Activated naive CD8-positive, alpha-beta T cell treated with anti-CD3 and anti-CD28 coated beads, Interleukin-2, amount 50 U/mL, for 24 hours (primary cell): ENCODE measurements around the gene DPEP3.
"Not testable (repeated sequence)": the region's sequence is repeated elsewhere in the genome, so short reads cannot be mapped to it uniquely, and the experiment has no call there.

Experiments
- ATAC-seq: fragments of 150-1000 bp; cut with Tn5 transposase; one replicate; pipeline ENCODE4 v1.10.0; 2021
- DNase-seq: peaks from one replicate; pipeline ENCODE4 v3.0.0; 2021
- H3K27ac Mint-ChIP-seq: one replicate; pipeline ENCODE4 v1.8.0; 2021; ENCODE audit warnings: mild to moderate bottlenecking, mixed read lengths
- H3K27me3 Mint-ChIP-seq: one replicate; pipeline ENCODE4 v1.8.0; 2021; ENCODE audit warnings: mixed read lengths
- H3K36me3 Mint-ChIP-seq: one replicate; pipeline ENCODE4 v1.8.0; 2021; ENCODE audit warnings: low read depth, mixed read lengths
- H3K4me1 Mint-ChIP-seq: one replicate; pipeline ENCODE4 v1.8.0; 2021; ENCODE audit warnings: mixed read lengths
- H3K4me3 Mint-ChIP-seq: one replicate; pipeline ENCODE4 v1.8.0; 2021; ENCODE audit warnings: mild to moderate bottlenecking, moderate library complexity, mixed read lengths
- H3K9me3 Mint-ChIP-seq: one replicate; pipeline ENCODE4 v1.8.0; 2021; ENCODE audit warnings: mixed read lengths

DPEP3 gene

GRCh38 chr16:67982011-67982696 is 1.9 kb upstream of the DPEP3 start:
- no peak for ATAC-seq
- Mint-ChIP-seq H3K4me3 (no peak overlapping the region), H3K9me3 (no peaks in the 10 kb centered on the region), H3K27ac (no peak overlapping the region), H3K36me3 (no peaks in the 10 kb centered on the region), H3K4me1 (peaks cover 28% of the 10 kb centered on the region), H3K27me3 (no peaks in the 10 kb centered on the region)
- DNase-seq = no peak

GRCh38 chr16:67977469-67978227 is 2.7 kb downstream of the DPEP3 start:
- Mint-ChIP-seq H3K4me1 (peaks cover 1% of the 10 kb centered on the region), H3K36me3 (no peaks in the 10 kb centered on the region), H3K9me3 (no peaks in the 10 kb centered on the region), H3K27ac (no peak overlapping the region), H3K27me3 (no peaks in the 10 kb centered on the region), H3K4me3 (no peak overlapping the region)
- no peak for DNase-seq
- no peak for ATAC-seq

DNA sequence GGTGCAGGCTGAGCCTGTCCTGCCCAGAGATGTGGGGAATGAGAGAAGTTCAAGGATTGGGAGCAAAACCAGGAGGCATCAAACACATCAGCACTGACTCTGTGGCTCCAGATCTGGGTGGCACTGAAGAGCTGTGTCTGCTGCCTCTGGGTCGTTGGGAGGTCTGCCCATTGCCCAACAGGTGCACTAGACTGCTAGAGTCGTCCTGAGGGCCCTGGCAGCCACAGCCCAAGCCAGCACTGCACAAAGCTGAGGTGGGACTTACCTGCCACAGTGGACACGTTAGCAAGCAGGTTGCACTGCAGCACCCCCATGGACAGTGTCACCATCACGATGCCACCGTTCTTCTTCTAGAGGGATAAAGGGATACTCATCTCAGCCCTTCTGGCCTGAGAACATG is 3.3 kb downstream of the DPEP3 start:
- no peak for DNase-seq
- H3K27ac Mint-ChIP-seq = no peak overlapping the region
- no peak overlapping the region for H3K4me3 Mint-ChIP-seq
- no peaks in the 10 kb centered on the region for H3K36me3 Mint-ChIP-seq
- no peak for ATAC-seq
- no peaks in the 10 kb centered on the region for H3K27me3 Mint-ChIP-seq
- peaks cover 1% of the 10 kb centered on the region for H3K4me1 Mint-ChIP-seq
- H3K9me3 Mint-ChIP-seq = no peaks in the 10 kb centered on the region

GRCh38 chr16:67976205-67976604 is 4.1 kb downstream of the DPEP3 start:
- Mint-ChIP-seq H3K4me3 (no peak overlapping the region), H3K9me3 (no peaks in the 10 kb centered on the region), H3K36me3 (no peaks in the 10 kb centered on the region), H3K27me3 (no peaks in the 10 kb centered on the region), H3K27ac (no peak overlapping the region), H3K4me1 (peaks cover 1% of the 10 kb centered on the region)
- ATAC-seq = no peak
- DNase-seq = no peak

DNA sequence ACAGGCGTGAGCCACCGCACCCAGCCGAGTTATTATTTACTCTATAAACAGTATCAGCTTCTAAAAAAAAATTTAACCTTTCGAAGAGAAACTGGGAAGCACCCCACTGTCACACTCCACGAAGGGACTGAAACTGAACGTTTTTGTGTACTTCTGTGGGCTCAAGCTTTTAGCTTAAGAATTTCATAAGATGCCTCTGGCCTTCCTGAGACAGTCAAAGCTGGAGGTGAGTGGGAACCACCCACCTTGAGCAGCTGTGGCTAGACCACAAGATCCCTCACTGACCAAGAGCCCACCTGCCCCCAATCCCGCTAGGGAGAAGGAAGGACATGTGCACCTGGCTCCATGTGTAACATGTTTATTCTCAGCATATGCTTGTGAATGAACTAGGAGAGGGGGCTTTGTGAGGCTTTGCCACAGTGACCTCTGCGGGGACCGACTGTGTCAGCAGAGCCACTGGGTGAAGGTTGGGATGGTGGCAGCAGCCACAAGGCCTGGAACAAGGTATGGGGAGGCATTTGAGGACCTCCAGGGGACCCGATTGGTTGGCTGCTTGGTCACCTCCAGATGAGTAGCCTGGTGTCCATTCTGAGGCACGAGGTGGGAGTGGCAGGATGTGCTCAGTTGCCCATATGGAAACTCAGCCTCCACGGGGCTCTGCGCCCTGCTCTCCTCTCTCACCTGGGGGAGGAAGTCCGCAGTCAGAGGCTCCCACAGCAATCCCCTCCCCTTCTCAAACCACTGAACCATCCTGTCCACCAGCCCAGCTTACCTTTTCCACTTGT is 4.8 kb downstream of the DPEP3 start:
- no peak overlapping the region for H3K4me3 Mint-ChIP-seq
- H3K36me3 Mint-ChIP-seq = no peaks in the 10 kb centered on the region
- peaks cover 1% of the 10 kb centered on the region for H3K4me1 Mint-ChIP-seq
- no peak overlapping the region for H3K27ac Mint-ChIP-seq
- ATAC-seq = no peak
- H3K27me3 Mint-ChIP-seq = no peaks in the 10 kb centered on the region
- DNase-seq = no peak
- H3K9me3 Mint-ChIP-seq = no peaks in the 10 kb centered on the region

- H3K27me3 Mint-ChIP-seq, H3K27ac Mint-ChIP-seq, H3K36me3 Mint-ChIP-seq, ATAC-seq, H3K4me3 Mint-ChIP-seq, H3K9me3 Mint-ChIP-seq, DNase-seq: not testable (repeated sequence)
- peaks cover 11% of the 10 kb centered on the region for H3K4me1 Mint-ChIP-seq
Measured at GRCh38 chr16:67972285-67972684, 8.0 kb downstream of the DPEP3 start.

DNA sequence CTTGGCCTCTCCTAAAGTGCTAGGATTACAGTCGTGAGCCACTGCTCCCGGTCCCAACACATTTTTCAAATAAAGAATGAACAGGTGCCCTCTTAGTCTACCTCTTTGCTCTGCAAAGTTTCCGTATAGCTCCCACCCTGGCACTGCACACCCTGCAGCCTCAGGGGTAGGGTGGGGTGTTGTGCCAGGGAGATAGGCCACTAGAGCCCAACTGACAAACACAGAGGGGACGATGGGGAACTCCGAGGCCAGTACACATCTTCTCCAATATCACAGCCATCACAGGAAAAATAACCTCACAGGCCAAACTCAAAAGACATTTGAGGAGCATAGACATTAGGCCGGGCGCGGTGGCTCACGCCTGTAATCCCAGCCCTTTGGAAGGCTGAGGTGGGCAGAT is 9.2 kb downstream of the DPEP3 start:
- Mint-ChIP-seq H3K27me3 (no peaks in the 10 kb centered on the region), H3K27ac (no peak overlapping the region), H3K36me3 (no peaks in the 10 kb centered on the region), H3K9me3 (no peaks in the 10 kb centered on the region), H3K4me3 (no peak overlapping the region), H3K4me1 (peaks cover 18% of the 10 kb centered on the region)
- DNase-seq (no peak), ATAC-seq (no peak)

DNA sequence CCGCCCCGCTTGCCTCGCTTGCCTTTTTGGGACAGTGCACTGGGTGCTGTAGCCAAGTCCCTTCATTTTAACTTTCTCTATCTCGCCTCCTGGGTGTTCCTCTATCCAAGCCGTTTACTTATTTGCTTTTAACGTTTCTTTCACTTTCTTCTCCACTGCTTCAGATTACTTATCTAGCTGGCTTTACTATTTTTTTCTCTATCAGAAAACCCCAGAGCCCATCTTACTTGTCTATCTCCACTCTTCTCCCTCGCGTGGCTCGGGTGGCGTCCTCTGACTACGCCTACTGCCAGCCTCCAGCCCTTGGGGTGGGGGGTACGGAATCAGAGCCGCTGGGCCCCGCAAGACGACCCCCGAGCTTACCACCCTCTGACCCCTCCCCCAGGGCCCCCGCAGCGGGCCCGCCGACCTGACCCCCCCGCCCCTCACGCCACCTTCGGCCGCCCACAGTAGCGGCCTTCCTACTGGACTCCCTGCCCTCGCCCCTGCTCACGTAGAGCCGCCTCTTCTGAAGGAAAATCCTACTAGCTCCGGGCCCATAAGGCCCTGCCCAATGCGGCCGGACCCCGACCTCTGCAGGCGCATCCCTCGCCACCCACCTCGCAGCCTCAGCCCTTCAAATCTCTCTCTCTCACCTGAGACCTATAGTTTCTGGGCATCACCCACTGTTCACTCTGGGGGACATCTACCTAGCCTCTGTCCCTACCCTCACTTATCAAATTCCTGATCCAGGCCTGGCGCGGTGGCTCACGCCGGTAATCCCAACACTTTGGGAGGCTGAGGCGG is 10.9 kb downstream of the DPEP3 start:
- no peaks in the 10 kb centered on the region for H3K36me3 Mint-ChIP-seq
- no peaks in the 10 kb centered on the region for H3K27me3 Mint-ChIP-seq
- DNase-seq (no peak), ATAC-seq (no peak)
- no peaks in the 10 kb centered on the region for H3K9me3 Mint-ChIP-seq
- peak overlapping the region; percentile 83 for H3K27ac Mint-ChIP-seq
- peak overlapping the region; percentile 95 for H3K4me3 Mint-ChIP-seq
- H3K4me1 Mint-ChIP-seq = peaks cover 20% of the 10 kb centered on the region

DNA sequence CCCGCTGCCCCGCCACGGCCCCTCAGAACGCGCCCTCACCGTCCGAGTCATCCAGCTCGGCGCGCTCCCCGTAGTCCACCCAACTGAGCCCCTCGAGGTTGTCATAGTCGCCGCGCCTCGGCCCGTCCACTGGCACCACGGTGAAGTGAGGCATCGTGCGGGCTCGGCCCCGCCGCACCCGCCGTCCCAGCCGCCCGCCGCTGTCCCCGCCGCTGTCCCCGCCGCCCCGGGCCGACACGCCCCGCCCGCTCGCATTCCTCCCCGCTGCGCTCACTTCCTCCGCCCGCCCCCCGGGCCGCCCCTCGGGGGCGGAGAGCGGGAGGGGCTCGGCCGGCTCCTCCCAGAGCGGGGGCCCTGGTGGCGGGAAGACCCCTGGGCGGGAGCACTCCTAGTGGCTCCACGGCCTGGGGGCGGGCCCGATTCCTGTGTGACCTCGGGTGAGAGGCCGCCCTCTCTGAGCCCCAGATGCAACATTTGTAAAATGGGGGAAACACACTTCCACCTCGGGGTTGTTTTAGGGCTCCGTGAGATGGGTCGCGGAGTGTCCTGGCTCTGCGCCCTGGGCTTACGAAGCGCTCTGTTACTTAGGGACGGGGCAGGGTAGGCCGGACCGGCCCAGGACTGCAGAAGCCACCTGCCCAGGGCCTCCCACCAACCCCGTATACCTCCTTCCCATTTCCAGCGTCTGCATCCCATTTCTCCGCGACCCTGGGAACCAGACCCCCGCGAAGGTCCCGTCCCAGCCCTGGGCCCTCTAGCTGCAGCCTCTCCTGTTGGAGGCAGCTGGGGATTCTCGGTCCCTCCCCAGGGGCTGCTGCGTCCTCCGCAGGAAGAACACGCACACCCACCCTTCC is 11.7 kb downstream of the DPEP3 start, which contains the start of gene SLC12A4:
Gene SLC12A4, minus strand, starts transcription at position 238 of the 854 bp plus-strand sequence. Its CDS starts 84 bp downstream, at position 154.
- peak; percentile 94 for DNase-seq
- ATAC-seq = peak; percentile 93
- peaks cover 20% of the 10 kb centered on the region for H3K4me1 Mint-ChIP-seq
- no peaks in the 10 kb centered on the region for H3K9me3 Mint-ChIP-seq
- H3K27ac Mint-ChIP-seq = peak within 1 kb of the TSS; percentile 85
- no peaks in the 10 kb centered on the region for H3K27me3 Mint-ChIP-seq
- peak within 1 kb of the TSS; percentile 95 for H3K4me3 Mint-ChIP-seq
- H3K36me3 Mint-ChIP-seq = no peaks in the 10 kb centered on the region

GRCh38 chr16:67967958-67968399 is 12.3 kb downstream of the DPEP3 start:
- H3K4me1 Mint-ChIP-seq = peaks cover 20% of the 10 kb centered on the region
- H3K9me3 Mint-ChIP-seq = no peaks in the 10 kb centered on the region
- H3K27me3 Mint-ChIP-seq = no peaks in the 10 kb centered on the region
- ATAC-seq (peak; percentile 6), DNase-seq (peak; percentile 54)
- H3K4me3 Mint-ChIP-seq = peak overlapping the region; percentile 95
- H3K36me3 Mint-ChIP-seq = no peaks in the 10 kb centered on the region
- H3K27ac Mint-ChIP-seq = peak overlapping the region; percentile 85

DNA sequence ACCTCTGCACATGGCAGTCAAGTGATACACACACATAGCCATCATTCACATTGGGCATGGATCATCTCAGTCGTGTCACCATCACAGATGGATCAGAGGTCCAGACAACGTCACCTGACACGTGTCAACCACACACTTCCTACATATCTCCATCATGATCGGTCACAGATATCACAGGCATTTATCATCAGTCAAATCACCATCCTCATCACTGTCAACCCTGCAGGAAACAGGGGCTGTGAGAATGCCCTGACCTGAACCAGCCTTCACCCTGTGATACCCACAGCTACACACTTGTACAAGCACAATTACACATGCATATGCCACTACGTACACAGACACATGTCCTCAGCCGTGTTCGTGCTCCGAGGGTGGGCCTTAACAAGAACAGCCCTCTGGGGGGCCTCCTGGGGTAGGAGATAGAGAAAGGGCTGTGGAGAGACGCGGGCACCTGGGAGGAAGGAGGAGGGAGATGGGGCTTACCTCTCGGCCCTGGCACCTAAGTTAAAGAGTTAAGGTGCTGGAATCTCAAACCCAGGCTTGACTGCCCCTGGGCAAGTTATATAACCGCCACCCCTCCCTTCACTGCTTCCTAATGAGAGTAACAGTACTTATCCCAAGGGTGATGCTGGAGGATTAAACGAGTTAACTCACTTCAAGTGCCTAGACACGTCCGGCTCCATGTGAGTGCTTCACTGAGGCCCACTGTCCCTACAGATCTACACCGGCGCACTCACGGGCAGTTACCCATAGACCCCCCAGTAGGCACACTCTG is 12.9 kb downstream of the DPEP3 start:
- H3K36me3 Mint-ChIP-seq = peaks cover 2% of the 10 kb centered on the region
- DNase-seq = peak; percentile 38
- H3K4me1 Mint-ChIP-seq = peaks cover 20% of the 10 kb centered on the region

DNA sequence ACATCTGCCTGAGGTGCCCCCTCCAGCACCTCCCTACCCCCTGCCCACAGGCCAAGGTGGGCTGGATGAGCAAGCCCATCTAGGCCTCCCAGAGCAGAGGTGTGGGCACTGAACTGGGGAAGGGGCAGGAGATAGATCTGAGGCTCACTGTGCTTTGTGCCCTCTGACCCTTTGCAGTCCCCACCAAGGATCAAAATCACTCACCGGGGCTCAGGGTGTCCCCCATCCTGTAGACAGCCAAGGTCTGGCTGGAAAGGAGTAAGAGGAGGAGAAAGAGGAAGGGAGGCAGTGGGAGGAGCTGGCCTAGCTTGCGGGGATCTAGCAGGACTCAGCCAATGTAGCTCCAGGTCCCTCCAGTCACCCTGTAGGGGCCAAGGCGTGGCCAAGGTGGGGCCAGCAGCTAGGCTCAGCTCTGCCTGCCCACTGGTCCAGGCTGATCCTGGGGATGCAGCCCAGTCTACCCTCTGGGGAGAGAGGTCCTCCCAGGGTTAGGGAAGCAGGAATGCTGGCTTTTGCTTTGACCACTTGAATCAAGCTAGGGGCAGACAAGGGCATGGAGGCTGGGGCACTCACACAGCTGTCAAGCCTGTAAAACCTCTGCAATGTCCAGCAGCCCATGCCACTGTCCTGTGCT is 13.6 kb downstream of the DPEP3 start:
- Mint-ChIP-seq H3K4me3 (peak overlapping the region; percentile 95), H3K36me3 (peaks cover 6% of the 10 kb centered on the region), H3K4me1 (peaks cover 20% of the 10 kb centered on the region), H3K27ac (no peak overlapping the region), H3K27me3 (no peaks in the 10 kb centered on the region), H3K9me3 (no peaks in the 10 kb centered on the region)
- ATAC-seq (no peak), DNase-seq (no peak)

More for the DNA sequence above, 12.9 kb downstream of the DPEP3 start:
- ATAC-seq = peak; percentile 42
- Mint-ChIP-seq H3K27ac (peak overlapping the region; percentile 85), H3K4me3 (peak overlapping the region; percentile 95), H3K27me3 (no peaks in the 10 kb centered on the region), H3K9me3 (no peaks in the 10 kb centered on the region)
